HG03135 (cell line): Measurements from ENCODE around the gene FTSJ3.
A peak's percentile ranks its signal among the peaks of the same experiment; 100 is the strongest.
"Not testable (repeated sequence)": the region's sequence is repeated elsewhere in the genome, so short reads cannot be mapped to it uniquely, and the experiment has no call there.

Experiments
- ATAC-seq: cut with Tn5 transposase; IDR thresholded peaks from one replicate; pipeline ENCODE4 v1.9.1; 2021; ENCODE audit warnings: mild to moderate bottlenecking, moderate library complexity; ENCODE audit not compliant: unreplicated experiment

Gene FTSJ3

DNA sequence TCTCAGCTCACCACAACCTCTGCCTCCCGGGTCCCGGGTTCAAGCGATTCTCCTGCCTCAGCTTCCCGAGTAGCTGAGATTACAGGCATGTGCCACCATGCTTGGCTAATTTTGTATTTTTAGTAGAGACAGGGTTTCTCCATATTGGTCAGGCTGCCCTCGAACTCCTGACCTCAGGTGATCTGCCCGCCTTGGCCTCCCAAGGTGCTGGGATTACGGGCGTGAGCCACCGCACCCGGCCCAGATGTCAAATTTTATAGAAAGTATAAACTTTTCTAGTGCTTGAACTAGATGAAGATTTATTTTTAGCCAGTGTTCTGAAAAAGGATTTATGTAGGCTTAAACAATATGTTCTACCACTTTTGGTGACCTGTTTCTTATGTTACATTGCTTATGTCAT lies 31.1 kb downstream of the FTSJ3 start:
- not testable (repeated sequence) for ATAC-seq

DNA sequence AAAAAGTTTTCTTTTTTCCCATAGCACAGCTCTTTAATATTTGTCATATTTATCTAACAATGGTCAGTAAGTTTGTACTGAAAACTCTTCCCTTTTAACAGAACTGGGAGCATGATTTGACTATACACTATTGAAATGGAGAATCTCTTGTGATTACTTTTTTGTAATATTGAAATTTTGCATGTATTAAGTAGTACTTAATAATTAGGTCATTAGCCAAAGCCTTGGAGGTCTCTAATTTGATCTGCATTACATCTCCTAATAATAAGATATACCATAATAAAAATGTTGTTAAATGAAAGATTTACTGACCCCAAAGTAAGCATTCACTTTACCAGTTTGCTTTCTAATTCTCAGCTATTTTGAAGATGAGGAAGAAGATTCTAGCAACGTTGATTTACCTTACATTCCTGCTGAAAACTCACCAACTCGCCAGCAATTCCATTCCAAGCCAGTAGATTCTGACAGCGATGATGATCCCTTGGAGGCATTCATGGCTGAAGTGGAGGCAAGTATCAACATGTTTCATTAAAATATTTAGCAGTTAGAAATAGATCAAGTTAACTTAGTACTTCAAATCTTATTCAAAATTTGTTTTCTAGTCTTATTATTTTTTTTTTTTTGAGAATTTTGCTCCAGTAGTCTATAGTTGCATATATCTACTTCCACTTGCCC lies 35.3 kb downstream of the FTSJ3 start:
- no peak for ATAC-seq

DNA sequence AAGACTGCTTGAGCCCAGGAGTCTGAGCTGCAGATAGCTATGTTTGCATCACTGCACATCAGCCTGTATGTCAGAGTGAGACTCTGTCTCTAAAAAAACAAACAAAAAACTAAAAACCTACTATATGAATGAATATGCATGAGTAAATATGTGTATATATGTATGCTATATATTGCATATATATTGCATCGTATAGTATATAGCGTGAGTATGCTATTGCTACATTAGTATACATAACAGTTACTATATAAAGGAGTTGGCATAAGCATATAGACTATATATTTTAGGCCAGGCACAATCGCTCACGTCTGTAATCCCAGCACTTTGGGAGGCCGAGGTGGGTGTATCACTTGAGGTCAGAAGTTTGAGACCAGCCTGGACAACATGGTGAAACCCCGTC lies 37.4 kb downstream of the FTSJ3 start:
- ATAC-seq = no peak

DNA sequence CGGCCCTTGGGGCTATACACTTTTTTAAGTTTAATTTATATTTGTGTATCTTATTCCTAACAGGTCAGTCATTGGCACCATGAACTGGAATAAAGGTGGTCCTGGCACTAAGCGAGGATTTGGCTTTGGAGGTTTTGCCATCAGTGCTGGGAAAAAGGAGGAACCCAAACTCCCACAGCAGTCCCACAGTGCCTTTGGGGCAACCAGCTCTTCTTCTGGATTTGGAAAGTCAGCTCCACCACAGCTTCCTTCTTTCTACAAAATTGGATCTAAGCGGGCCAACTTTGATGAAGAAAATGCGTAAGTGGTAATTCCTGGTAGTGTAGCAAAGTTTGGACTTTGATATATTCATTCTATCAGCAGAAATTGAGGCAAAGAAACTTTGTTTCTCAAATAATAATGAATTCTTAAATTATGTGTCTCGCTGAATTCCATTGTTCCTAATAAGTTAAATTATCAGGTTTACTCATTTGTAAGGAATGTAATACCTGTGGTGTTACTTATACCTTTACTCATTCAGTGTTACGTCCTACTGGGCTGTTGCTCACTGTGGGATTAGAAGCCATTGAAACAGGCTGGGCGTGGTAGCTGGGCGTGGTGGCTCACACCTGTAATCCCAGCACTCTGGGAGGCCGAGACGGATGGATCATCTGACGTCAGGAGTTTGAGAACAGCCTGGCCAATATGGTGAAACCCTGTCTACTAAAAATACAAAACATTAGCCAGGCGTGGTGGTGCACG lies 40.3 kb downstream of the FTSJ3 start:
- ATAC-seq = no peak

DNA sequence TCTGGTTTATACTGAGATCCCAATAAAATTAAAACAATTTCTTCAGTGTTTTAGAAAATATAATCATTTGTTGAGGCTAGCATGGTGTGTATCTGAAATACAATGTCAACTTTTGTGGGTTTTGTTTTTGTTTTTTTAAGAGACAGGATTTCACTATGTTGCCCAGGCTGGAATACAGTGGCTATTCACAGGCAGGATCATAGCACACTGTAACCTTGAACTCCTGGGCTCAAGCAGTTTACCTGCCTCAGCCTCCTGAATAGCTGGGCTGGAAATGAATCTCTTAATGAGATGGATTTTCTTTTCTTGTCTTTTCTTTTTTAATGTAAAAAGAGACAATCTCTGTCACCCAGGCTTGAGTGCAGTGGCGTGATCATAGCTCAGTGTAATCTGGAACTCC lies 41.3 kb downstream of the FTSJ3 start:
- ATAC-seq = no peak

DNA sequence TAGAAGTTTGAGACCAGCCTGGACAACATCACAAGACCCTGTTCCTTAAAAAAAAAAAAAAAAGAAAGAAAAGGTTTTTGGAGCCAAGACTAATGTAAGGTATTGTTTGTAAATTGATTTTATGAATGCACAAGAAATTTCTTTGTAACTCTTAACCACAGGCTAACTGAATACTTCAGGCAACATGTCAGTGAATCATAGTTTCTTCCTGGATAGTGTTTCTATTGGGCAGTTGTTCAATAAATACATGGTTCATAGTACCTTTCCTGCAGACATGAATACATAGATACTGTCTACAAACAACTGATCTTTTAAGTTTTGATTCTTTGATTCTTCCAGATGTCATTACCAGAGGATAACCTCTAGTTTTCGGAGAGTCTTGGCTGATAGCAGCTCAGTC lies 41.9 kb downstream of the FTSJ3 start:
- no peak for ATAC-seq

DNA sequence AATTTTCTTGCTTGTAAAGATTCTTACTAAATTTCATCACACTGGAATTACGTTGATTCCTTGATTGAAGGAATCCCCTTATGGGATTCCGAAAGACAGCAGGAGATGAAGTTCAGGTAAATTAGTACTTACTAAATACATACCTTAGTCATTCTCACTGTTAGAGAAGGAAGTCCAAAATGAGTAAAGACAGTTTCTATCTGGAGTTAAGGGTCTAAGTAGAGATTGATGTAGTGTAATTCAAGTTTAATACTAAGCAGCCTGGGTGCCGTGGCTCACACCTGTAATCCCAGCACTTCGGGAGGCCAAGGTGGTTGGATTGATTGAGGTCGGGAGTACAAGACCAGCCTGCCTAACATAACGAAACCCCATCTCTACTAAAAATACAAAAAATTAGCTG lies 43.9 kb downstream of the FTSJ3 start:
- no peak for ATAC-seq

DNA sequence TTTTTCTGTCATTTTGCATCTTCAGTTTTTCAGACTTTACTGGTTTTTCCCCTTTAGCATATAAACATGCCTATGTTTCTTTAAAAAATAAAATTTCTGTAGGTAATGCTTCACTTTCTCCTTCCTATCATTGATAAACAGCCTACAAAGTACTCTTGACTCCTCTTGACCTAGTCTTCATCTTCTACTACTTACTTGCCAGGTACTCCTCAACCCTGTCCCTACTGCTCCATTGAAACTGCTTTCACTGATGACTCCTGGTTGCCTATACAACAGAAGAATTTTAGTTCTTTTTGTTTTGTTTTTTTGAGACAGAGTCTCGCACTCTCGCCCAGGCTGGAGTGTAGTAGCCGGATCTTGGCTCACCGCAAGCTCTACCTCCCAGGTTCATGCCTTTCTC lies 46.5 kb downstream of the FTSJ3 start:
- ATAC-seq = no peak

DNA sequence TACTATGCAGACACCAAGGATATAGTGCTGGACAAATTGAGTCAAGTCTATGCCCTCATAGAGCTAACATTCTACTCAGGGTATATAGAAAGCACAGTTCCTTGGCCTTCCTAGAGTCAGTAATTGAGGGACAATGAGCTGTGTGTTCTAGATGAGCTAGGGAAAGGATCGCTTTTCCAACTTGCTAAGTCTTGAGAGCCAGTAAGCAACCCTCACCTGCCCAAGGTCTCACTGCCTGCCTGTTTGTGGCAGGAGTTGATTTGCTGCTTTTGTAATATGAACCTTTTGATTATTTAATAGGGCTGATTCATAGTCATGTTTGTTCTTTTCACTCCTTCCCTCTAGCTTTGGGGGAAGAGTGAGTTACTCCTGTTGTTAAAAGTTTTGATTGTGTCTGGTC lies 47.0 kb downstream of the FTSJ3 start:
- ATAC-seq = no peak

DNA sequence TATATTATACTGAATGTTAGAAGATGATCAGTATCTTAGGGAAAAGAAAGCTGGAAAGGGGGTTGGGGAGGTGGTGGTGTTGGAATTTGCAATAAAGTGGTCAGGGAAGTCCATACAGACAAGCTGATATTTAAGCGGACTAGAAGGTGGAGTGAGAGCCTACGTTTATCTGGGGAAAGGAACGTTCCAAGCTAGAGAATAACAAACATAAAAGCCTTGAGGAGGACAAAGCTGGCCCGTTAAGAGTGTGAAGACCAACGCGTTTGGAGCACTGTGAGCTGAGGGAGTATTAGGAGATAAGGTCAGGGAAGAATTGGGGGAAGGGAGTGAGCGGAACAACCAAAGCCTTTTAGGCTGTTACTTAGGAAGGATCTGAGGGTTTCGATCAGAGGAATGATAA lies 52.0 kb downstream of the FTSJ3 start:
- ATAC-seq = no peak

DNA sequence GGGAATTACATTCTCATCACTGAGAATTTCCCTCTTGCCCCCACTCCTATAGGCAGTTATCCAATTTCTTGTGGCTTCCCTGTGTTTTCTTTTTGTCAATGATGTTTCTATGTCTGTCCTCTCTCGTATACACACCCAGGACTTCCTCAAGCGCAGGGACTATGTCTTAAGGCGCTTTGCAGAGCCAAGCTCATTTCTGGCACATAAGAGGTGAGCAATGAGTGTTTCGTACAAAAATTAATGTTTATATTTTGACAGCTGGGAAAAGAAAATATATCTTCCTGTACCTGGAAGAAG lies 52.5 kb downstream of the FTSJ3 start:
- no peak for ATAC-seq

DNA sequence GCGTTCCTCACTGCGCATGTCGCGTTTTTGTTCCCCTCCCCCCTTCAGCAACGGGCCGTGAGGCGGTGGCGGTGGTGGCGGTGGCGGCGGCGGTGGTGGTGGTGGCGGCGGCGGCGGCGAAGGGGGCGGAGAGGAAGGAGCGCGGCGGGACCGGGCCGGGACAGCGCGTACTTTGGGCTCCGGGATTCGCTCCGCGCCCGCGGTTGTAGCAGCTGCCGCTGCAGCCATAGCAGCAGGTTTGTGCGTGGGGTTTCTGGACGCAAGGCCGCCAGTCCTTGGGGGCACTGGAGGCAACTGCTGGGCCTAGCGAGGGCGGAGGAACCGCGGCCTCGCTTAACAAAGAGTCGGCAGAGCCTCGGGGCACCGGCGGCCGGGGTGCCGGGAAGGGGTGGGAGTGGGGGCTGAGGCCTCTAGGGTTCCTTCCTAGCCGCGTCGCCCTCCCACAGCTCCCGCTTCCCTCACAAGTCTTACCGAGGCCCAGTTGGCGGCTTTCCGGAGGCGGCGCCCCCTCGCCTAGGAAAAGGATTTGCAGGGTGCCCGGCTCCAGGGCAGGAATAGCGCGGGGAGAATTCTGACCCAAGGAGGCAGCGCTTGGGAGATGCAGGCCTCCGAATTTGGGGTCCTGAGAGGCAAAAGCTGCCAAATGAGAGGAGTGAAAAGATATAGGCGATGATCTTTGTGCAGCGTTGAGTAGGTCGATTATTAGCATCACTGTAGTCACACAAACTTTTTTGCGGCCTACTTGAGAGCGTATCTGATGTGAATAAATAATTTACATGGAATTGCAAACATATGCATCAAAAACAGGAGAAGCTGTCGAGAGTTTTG lies 53.1 kb downstream of the FTSJ3 start, which contains the start of gene DDX42:
DDX42 (plus strand) TSS at position 30 of the 828 bp plus-strand sequence. CDS start 12,880 bp downstream, outside the sequence.
- ATAC-seq = peak; percentile 10

DNA sequence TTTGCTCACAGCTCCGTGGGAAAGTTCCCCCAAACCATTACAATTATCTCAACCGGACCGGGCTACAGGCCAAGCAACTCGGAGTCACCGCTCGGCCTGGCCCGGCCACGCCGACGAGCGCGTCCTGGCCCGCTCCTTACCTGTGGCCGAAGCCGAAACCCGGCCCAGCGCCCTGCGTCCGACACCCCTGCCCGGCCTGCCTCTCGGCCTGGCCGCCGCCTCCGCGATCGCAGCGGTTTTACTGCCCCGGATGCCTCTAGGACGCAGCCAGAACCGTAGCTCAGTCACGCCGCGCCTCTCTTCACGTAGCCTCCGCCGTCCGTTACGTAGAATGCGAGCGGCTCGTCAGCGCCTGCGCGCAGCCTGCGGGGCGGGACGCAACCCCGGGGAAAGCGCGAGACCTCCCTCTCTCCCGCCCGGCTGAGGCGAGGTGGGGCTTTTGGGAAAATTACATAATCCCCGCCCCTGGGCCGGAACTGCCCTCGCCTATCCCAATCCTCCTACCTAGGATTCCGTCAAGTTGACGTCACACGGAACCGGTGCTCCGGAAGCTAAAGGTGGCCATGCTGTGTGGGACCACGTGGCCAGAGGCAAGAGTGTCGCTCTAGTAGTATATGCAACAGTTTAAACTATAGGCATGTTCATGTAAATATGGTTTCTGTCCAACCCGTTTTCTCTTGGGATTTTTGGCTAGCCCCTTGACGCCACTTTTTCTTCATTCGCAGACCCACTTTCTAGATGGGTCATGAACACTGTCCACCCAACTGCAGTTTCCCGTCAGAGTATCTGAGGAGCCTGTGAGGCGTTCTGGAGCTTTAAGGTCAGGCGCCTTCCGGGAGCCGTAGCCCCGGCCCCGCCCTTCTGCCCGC lies 54.0 kb downstream of the FTSJ3 start, which contains the start of gene CCDC47:
CCDC47 (minus strand) TSS at position 326 of the 869 bp plus-strand sequence. CDS start 7,422 bp downstream, outside the sequence.
- ATAC-seq = peak; percentile 84

DNA sequence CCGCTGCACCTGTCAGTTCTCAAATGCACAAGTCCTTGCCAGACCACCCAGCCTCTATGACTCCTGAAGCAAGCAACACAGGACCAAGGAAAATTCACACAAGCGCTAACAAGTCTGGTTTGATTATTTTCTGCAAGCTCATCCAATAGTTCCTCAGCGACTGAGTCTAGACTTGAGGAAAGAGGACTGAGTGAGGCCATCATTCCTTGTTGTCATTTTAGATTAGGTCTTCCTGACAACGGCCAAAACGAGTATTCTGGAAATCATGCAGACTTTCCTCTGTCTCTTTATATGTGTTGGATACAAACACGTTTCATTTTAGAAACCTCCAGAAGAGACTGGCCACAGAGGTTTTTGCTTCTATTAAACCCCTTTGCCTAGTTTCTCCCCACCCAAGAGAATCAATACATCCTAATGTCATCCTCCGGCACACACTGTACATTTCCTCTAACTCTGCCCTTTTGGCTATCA lies 54.6 kb downstream of the FTSJ3 start:
- ATAC-seq = no peak
